GM15510 (cell line): ENCODE data around the gene IPCEF1.

Experiments
- POLR2A ChIP-seq: IDR thresholded peaks from 3 replicates; pipeline ENCODE4 v1.6.1; 2011; ENCODE audit warnings: borderline replicate concordance; ENCODE audit not compliant: insufficient read length; ENCODE audit errors: extremely low read depth

IPCEF1 gene

DNA sequence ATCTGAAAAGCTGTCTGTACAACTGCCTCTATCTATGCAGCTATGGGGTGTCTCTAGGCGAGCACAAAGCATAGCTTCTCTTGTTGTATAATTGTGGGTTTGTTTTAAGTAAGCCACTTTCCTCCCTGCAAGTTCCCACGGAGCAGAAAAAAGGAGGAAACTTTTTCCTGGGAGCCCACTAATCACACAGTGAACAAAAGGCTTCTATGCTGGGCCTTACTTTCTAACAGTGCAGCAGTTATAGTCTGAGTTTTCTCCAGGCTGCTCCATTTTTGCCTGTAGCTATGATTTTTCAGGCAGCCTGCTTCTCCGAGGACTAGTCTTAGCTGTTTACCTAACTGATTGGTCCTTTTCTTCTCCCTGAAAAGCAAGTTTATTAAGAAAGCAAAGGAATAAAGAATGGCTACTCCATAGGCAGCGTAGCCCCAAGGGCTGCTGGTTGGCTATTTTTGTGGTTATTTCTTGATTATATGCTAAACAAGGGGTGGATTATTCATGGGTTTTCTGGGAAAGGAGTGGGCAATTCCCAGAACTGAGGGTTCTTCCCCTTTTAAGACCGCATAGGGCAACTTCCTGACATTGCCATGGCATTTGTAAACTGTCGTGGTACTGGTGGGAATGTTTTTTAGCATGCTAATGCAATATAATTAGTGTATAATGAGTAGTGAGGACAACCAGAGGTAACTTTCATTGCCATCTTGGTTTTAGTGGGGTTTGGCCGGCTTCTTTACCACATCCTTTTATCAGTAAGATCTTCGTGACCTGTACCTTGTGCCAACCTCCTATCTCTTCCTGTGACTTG lies 233.2 kb downstream of the IPCEF1 start:
- no peak for TF ChIP-seq POLR2A

DNA sequence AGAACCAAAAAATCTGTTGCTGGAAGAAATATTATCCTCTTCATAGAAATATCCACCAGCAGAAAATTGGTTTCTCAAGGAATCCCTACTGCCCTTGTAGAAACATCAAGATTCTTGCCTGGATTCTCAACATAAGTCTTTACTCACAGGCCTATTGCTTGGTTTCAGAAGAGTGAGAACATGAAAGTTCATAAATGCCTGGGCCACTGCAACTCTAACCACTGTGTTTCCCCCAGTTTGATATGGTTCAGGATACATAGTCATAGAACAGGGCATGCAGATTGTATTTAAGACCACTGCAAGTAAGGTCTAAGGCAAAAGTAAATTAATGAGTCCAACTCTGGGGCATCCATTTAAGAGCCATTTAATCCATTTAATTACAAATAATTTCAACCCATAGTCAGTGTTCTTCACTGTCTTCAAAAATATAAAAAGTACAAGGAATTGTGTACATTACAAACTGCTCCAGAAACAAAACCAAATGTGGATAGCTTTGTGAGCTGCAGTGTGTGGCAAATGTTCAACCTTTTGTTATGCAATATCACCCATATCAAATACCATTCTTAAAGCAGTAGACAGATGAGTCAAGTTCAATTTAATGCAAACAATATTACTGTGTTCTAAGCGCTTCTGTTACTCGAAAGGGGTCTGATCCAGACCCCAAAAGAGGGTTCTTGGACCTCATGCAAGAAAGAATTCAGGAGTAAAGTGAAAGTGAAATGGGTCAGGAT lies 234.2 kb downstream of the IPCEF1 start:
- no peak for TF ChIP-seq POLR2A

DNA sequence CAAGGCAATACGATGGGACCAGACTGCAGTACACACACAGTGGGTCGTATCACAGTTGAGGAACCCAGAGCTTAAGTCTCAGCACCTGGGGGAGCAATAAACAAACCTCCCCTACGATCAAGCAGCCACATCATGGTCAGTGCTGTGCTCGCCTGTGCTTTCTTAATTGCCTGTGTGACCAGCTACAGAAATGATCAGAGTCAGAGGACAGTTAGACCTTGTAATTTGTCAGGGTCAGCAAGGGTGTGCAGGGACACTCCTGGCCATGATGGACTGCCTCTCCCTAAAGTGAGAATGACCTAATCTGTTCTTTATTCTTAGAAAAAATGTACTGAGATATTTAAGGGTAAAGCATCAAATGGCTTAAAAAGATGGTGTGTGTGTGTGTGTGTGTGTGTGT lies 239.1 kb downstream of the IPCEF1 start:
- no peak for TF ChIP-seq POLR2A

DNA sequence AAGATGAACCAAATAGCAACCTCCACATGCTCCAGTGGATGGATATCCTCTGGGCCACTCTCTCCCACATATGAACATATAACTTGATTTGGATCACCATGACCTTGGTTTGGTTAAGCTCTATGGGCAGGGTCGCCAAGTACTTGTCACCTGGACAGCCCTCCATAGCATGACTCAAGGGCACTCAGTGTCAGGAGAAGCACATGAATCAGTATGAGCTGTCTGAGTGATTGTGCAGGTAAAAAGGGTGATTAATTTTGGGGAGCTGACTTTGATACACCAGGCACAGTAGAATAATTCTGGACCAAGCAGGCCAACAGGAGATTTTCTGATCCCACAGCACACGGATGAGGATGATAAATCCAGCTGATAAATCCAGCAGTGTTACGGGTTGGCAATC lies 243.2 kb downstream of the IPCEF1 start:
- TF ChIP-seq POLR2A: no peak

DNA sequence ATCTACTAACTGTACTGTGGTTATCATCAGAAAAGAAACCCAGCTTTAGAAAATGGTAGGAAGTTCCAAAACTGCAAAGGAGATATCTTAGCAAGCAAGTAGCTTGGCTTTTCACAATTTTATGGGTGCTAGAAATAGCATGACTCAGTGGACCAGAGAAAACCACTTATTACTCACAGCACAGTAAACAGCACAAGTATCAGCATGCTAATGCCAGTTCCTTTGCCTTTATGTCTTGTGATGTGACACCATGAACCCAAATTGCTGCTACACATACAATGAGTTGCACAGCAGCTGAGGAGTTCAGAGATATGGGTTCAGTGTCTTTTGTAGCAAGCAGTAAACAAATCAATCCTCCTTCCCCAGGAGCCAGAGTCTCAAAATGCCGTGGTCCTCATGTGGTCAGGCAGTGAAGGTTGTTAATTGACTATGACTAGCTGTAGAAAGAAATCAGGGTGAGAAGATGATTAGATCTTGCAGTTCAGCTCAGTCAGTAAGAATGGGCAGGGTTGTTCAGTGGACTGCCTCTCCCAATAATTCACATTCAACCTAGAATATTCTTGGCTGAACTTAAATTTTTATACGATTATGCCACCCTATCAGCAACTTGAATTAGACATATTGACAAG lies 244.3 kb downstream of the IPCEF1 start:
- TF ChIP-seq POLR2A: no peak

DNA sequence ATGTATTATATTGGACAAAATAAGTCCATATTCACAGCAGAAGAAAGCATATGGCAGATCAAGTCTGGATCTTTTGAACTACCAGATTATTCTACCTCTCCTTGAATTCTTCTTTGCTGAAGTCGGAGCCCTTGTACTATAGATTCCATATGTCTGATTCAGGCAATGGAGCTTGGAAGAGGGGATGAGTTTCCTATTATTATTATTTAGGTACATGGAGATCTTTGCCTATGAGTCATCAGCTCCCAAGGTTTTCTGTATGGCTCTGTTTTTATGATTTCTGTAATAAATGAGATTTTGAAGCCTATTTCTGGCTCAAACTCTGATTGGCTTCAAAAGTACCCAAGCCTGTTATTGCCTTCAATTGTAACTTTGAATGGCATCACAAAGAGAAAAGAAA lies 245.6 kb downstream of the IPCEF1 start:
- no peak for TF ChIP-seq POLR2A

DNA sequence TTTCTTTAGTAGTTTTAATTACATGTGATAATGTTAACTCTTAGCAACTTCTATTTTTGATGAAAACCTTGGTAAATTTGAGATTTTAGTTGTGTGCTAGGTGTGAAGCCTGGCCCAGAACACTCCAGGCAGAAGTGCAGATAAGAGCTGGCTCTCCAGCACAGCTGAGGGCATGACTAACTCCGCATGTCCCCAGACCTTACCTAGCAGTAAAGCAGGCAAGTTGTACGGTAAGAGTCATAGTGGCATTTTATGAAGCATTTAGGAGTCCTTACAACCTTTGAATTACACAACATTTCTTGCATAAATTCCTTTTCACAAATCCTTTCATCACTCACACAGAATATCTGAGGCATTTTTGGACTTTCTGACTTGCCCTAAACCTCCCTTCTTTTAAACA lies 250.4 kb downstream of the IPCEF1 start:
- TF ChIP-seq POLR2A: no peak
